Sciatic nerve (tissue), 2 donors: ENCODE measurements around the gene BSG. TPM values are rescaled to one million over a fixed set of nuclear protein-coding genes. Genes with fewer than 3 reads are reported as not detected.
A peak's percentile ranks its signal among the peaks of the same experiment; 100 is the strongest.
"Not testable (repeated sequence)": the region's sequence is repeated elsewhere in the genome, so short reads cannot be mapped to it uniquely, and the experiment has no call there.

ENCODE experiments used
- ATAC-seq: fragments of 200-7000 bp; cut with Tn5 transposase; one replicate; pipeline ENCODE4 v1.9.1; 2020; ENCODE audit warnings: mild to moderate bottlenecking, moderate library complexity
- DNase-seq: peaks from one replicate; pipeline ENCODE4 v3.0.0-alpha.2; 2020; ENCODE audit warnings: low spot score
- intact Hi-C: fragments of 100-400 bp; cut with DNase I; formaldehyde crosslinking; loops from one replicate; pipeline ENCODE4 v1.14.2; 2022
- total RNA-seq: library from RNA; stranded (reverse); fragmentation: NEBNext Ultra II Directional; extraction: Animal tissue kit (Norgen Biotek cat#: 25700); gene quantifications from one replicate; pipeline ENCODE4 v1.2.1, GENCODE V29; 2021
- donor health status: DM: no; HTN: no; CAD: no.
- donor health status: DM: no; HTN: no; CAD: no.

BSG gene
- total RNA-seq, 1 donor from 2014 or later = 246 TPM

DNA sequence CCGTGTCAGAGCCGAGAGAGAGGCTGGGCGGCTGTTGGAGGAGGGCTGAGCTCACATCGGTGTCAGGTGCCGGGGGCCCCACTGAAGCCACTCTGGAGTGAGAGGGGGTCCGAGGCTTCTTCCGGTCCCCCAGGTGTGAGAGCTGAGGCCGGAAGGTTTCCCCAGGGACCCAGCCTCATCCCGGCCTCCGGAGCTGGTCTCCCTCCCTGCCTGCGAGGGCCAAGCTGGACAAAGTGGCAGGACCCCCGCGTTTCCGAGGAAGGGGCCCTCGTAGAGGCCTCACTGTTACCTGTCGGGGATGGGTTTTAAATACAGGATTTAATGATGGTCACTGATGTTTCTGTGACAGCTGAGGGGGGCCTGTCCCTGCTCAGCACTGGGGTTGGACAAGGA lies 23.9 kb downstream of the BSG start:
- intact Hi-C loops = no loop called here
- no peak for ATAC-seq
- DNase-seq = no peak

DNA sequence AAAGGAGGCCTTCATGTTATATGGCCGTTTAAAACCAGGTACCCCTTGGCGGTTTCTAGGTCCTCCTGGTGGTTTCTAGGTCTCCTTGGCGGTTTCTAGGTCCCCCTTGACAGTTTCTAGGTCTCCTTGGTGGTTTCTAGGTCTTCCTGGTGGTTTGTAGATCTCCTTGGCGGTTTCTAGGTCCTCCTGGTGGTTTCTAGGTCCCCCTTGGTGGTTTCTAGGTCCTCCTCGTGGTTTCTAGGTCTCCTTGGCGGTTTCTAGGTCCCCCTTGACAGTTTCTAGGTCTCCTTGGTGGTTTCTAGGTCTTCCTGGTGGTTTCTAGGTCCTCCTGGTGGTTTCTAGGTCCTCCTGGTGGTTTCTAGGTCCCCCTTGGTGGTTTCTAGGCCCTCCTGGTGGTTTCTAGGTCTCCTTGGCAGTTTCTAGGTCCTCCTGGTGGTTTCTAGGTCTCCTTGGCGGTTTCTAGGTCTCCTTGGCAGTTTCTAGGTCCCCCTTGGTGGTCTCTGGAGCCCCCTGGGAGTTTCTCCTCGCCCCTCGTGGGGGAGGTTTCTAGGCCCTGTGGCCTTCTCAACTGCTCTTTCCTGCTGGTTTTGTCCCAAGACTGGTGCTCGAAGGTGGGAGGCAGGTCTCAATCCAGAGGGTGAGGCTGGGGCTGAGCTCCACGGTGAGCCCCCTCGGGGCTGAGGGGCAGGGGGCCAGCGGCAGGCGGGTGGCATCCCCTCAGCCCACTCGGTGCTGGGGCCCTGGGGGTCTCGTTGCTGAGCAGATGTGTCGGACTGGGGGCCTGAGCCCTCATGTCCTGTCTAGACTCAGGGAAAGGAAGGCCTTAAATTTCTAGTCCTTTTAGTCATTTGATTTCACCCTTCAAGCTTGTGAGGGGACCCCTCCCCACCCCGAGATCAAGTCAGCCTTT lies 25.3 kb downstream of the BSG start:
- intact Hi-C loops = no loop called here

DNA sequence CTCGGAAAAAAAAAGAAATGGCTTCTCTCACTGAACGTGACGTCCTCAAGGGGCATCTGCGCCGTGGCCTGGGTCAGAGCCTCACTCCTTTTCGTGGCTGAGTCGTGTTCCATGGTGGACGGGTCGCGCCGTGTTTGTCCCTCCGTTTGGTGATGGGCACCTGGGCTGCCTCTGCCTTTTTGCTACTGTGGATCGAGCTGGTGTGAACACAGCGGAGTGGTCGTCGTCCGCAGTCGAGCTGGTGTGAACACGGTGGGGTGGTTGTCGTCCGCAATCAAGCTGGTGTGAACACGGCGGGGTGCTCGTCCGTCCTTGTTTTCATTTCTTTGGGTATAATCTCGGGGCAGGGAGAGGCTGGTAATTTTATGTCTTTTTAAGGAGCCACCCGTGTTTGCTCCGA lies 28.9 kb downstream of the BSG start:
- ATAC-seq (no peak), DNase-seq (no peak)
- intact Hi-C loops = no loop called here

More for the DNA sequence above, 25.3 kb downstream of the BSG start:
- DNase-seq (no peak), ATAC-seq (no peak)

DNA sequence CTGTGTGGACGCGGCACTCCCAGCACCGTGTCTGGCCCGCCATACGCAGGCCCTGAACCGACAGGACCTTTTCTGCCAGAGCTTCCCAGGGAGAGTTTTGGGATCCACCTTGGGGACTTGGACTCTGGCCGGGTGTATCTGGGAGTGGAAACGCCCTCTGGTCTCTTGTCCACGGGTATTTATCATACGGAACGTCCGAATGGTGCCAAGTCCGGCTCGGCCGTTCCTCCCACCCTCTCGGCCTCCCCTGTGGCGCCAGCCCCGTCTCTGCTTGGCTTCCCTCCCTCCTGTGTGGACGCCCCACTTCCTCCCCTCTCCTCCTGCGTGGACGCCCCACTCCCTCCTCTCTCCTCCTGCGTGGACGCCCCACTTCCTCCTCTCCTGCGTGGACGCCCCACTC lies 29.4 kb downstream of the BSG start:
- no peak for ATAC-seq
- intact Hi-C loops = no loop called here
- no peak for DNase-seq

DNA sequence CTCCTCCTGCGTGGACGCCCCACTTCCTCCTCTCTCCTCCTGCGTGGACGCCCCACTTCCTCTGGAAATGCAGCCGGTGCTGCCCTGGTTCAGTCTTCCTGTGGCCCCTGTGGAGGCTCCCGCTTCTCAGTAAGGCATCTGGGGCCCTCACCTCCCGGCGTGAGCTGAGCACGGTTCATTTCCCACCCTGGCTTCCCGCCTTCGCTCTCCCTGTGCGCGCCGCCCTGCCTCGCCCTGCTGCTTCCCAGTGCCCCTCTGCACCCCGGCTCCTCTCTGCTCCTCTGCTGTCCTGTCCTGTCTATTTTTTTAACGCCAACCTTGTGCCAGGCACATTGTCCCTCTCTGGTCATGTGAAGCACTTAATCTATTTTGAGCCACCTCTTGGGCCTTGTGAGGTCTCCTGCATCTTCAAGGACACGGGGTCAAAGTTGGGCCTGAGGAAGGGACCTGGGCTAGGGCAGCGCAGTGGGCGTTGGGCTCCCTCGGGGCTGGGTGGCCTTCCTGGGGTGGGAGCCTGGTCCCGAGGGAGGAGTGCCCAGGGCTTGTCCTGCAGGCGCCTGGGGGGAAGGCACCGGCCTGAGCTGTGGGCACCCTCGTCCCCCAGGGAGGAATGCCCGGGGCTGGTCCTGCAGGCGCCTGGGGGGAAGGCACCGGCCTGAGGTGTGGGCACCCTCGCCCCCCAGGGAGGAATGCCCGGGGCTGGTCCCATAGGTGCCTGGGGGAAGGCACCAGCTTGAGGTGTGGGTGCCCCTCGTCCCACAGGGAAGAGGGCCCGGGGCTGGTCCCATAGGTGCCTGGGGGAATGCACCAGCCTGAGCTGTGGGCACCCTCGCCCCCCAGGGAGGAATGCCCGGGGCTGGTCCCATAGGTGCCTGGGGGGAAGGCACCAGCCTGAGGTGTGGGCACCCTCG lies 30.2 kb downstream of the BSG start:
- ATAC-seq (no peak), DNase-seq (no peak)
- intact Hi-C loops = no loop called here

DNA sequence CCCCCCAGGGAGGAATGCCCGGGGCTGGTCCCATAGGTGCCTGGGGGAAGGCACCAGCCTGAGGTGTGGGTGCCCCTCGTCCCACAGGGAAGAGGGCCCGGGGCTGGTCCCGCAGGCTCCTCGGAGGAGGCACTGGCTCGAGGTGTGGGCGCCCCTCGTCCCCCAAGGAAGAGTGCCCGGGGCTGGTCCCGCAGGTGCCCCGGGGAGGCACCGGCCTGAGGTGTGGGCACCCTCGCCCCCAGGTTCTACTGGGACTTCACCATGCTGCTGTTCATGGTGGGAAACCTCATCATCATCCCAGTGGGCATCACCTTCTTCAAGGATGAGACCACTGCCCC lies 30.9 kb downstream of the BSG start:
- intact Hi-C loops, DNase-seq, ATAC-seq: not testable (repeated sequence)

DNA sequence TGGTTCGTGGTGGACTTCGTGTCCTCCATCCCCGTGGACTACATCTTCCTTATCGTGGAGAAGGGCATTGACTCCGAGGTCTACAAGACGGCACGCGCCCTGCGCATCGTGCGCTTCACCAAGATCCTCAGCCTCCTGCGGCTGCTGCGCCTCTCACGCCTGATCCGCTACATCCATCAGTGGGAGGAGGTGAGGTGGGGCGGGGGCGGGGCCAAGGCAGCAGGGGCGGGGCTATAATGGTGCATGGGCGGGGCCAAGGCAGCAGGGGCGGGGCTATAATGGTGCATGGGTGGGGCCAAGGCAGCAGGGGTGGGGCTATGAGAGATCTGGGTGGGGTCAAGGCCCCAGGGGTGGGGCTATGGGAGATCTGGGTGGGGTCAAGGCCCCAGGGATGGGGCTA lies 31.4 kb downstream of the BSG start:
- ATAC-seq, intact Hi-C loops, DNase-seq: not testable (repeated sequence)

DNA sequence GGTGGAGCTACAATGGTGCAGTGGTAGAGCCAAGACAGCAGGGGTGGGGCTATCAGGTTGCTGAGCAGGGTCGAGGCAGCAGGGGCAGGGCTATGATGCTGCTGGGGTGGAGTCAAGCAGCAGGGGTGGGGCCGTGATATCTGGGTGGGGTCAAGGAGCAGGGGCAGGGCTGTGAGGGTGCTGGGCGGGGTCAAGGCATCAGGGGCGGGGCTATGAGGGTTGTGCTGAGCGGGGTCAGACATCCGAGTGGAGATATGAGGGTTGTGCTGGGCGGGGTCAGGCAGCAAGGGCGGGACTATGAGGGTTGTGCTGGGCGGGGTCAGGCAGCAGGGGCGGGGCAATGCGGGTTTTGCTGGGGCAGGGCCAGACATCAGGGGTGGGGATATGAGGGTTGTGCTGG lies 32.0 kb downstream of the BSG start:
- DNase-seq = no peak
- intact Hi-C loops = no loop called here
- ATAC-seq = no peak

DNA sequence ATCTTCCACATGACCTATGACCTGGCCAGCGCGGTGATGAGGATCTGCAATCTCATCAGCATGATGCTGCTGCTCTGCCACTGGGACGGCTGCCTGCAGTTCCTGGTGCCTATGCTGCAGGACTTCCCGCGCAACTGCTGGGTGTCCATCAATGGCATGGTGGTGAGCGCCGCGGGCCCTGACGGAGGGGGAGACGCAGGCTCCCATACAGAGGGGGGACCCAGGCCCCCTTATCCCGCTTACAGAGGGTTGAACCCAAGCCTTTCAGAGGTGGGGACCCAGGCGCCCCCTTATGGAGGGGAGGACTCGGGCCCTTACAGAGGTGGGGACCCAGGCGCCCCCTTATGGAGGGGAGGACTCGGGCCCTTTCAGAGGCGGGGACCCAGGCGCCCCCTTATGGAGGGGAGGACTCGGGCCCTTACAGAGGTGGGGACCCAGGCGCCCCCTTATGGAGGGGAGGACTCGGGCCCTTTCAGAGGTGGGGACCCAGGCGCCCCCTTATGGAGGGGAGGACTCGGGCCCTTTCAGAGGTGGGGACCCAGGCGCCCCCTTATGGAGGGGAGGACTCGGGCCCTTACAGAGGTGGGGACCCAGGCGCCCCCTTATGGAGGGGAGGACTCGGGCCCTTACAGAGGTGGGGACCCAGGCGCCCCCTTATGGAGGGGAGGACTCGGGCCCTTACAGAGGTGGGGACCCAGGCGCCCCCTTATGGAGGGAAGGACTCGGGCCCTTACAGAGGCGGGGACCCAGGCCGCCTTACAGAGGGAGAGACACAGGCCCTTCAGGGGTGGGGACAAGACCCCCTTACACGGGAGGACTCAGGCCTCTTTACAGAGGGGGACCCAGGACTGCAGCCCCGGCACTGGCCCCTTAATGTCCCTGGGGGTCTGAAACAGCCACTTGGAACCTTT lies 32.9 kb downstream of the BSG start:
- DNase-seq, intact Hi-C loops, ATAC-seq: not testable (repeated sequence)

DNA sequence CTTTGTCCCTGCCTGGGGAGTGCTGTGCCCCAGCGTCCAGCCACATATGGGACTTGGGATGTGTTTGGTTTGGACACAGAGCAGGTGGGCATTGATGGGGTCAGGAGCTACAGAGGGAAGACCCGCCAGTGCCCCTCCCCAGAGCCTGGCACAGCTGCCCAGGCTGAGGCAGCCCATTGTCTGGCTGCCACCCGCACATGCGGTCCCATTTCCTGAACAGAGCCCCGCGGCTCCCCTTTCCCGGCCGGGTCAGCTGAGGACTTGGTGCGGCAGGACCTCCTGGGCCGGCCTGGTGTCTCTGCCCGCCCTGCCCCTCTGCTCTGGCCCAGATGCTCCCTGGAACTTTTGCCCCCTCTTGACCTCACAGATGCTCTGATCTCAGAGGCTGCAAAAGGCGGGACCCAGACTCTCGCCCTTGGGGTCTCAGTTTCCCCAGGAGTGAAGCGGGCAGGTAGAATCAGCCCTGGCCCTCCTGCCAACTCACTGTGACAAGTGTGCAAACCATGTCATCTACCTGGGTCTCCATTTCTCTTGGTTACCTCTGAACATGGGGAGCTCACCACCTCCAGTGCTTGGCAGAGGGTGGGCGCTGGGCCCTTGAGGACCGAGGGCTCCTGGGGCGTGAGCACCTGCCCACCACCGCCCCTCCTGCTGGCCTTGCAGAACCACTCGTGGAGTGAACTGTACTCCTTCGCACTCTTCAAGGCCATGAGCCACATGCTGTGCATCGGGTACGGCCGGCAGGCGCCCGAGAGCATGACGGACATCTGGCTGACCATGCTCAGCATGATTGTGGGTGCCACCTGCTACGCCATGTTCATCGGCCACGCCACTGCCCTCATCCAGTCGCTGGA lies 35.1 kb downstream of the BSG start:
- DNase-seq = no peak
- ATAC-seq = no peak
- intact Hi-C loops = no loop called here

DNA sequence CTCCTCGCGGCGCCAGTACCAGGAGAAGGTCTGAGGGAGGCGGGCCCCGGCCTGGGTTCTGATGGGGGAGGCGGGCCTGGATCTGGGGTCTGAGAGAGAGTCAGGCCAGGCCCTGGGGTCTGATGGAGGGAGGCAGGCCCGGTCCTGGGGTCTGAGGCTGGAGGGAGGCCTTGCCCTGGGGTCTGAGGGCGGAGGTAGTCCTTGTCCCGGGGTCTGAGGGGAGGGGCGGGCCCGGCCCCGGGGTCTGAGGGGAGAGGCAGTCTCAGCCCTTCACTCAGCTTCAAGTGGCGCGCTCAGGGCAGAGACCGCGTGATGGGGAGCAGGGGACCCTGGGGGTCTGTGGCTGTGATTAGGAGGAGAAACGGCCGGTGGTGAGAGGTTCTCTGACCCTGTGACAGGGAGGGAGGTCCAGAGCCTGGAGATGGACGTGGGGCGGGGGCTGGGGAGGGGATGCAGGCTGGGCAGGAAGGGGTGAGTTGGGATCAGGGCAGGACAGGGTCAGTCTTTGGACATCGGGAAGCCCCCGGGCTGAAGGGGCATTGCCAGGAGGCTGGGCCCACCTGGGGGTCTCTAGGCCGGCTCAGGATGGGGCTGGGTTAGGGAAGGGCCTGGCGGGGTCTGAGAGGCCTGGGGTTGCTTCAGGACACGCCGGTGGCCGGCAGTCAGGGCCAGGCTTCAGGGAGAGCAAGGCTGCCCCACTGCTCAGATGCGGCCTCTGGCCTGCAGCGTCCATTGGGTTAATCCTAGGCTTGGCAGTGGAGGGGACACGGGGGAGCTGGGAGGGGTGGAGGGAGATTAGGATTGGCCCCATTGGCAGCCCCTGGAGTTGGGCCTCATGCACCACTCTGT lies 36.0 kb downstream of the BSG start:
- intact Hi-C loops = no loop called here
- ATAC-seq = no peak

DNA sequence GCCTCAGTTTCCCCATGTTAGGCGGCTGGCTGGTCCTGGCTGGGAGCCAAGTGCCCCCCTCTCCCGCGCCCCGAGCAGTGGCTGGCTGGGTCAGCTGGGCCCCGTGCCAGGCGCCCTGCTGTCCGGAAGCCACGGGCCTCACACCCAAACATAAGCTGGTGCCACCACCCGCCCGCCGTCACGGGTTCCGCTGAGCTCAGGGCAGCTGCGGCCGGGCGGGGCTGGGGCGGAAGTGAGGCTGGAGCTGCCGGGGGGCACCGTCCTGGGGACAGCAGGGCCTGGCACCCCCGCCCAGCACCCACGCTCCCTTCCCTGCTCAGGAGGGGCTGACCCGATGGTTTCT lies 36.6 kb downstream of the BSG start:
- ATAC-seq (peak; percentile 11), DNase-seq (peak; percentile 79)
- intact Hi-C loops = no loop called here

More for the DNA sequence above, 36.0 kb downstream of the BSG start:
- DNase-seq = no peak

DNA sequence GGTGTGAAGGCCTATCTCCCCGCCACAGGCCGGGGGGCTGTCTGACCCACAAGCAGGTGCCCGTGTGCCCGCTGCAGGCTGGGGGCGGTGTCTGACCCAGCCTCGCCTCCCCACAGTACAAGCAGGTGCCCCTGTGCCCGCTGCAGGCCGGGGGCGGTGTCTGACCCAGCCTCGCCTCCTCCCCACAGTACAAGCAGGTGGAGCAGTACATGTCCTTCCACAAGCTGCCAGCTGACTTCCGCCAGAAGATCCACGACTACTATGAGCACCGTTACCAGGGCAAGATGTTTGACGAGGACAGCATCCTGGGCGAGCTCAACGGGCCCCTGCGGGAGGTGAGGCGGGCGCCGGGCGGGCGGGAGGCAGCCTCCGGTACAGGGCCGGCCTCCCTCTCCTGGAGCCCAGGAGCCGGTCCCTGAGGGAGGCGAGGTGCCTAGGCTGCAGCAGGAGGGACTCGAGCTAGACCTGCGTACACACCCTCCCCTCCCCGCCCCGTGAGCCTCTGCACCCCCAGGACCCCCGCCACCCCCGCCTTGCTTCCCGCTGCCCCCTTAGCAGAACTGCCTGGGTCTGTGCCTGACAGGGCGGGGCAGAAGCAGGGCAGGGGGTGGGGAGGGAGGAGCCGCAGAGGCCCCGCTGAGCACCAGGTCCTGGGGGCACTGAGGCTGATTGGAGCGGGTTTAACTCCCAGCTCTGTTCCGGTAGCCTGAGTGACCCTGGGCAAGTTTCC lies 37.8 kb downstream of the BSG start:
- intact Hi-C loops = no loop called here
- DNase-seq (no peak), ATAC-seq (peak; percentile 13)

DNA sequence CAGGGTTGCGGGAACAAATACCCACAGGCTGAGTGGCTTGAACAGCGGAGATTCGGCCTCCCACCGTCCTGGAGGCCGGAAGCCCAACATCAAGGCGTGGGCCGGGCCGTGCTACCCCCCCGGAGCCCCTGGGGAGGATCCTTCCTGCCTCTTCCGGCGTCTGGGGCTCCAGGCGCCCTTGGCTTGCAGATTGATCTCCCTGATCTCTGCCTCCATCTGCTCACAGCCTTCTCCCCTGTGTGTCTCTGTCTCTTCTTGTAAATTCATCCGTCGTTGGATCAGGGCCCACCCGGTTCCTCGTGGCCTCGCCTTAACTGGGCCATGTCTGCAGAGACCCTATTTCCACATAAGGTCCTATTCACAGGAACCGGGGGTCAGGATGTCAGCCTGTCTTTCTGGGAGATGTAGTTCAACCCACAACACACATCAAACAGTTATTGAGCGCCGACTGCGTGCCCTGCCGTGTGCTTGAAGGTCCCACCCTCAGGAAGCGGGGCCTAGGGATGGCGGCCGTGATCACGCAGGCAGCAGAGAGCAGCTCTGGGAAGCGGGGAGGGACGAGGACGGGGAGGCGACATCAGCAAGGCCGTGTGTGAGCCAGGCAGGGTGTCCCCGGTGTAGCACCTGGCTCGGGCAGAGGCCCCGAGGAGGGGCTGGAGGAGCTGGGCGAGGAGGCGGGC lies 38.5 kb downstream of the BSG start:
- ATAC-seq (peak; percentile 88), DNase-seq (peak; percentile 75)
- intact Hi-C loops = no loop called here

DNA sequence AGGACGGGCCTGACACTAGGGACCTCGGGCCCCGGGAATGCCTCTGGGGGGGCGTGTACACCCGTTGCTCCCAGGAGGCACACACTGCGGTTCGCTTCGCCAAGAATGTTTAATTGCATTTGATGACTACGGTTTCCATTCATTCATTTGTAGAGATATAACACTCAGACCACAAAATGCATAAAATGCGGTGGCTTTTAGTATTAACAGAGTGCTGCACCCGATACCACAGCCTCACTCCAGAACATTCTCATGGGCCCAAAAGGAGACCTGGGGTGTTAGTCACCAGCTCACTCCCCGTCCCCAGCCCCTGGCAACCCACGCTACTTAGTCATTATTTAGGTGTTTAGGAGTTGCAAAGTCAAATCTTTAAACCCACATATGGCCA lies 39.1 kb downstream of the BSG start:
- intact Hi-C loops = no loop called here
- DNase-seq = no peak
- no peak for ATAC-seq

DNA sequence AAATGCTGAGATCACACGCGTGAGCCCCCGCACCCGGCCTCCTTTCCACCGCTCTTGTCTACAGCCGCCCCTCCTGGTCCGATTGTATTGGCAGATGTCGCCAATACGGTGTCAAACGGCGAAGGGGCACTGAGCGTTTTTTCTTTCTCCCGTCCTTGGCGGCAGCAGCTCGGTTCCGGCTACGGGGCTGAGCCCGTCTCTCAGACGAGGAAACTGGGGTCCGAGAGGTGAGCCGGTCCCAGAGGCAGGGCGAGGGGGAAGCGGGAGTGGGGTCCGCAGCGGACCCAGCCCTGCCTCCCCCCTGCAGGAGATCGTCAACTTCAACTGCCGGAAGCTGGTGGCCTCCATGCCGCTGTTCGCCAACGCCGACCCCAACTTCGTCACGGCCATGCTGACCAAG lies 40.5 kb downstream of the BSG start:
- intact Hi-C loops = no loop called here
- DNase-seq (no peak), ATAC-seq (no peak)
